PC-3 (cell line): Measurements from ENCODE around the gene ZC3H4. TPM values are rescaled to one million over a fixed set of nuclear protein-coding genes. Genes with fewer than 3 reads are reported as not detected.

Experiments used
- ATAC-seq: fragments of 200-7000 bp; cut with Tn5 transposase; 2 replicates; pipeline ENCODE4 v1.9.1; 2020; ENCODE audit warnings: mild to moderate bottlenecking, moderate library complexity
- BruUV-seq: library from RNA; stranded (reverse); fragments of 400-500 nt; replicated peaks from 2 replicates; lab custom pipeline; 2021; lab: Mats Ljungman, UMichigan
- CTCF ChIA-PET: fragments of 300-600 bp; sonication (Branson Sonifier 250); formaldehyde crosslinking; loops from one replicate; lab custom pipeline; 2022; ENCODE audit warnings: antibody characterized with exemption; lab: Charles Lee
- POLR2A ChIA-PET: fragments of 300-600 bp; sonication (Branson Sonifier 250); formaldehyde crosslinking; loops from one replicate; lab custom pipeline; 2022; ENCODE audit warnings: antibody characterized with exemption; ENCODE audit not compliant: unreplicated experiment; lab: Charles Lee
- DNase-seq: peaks from one replicate; pipeline ENCODE4 v3.0.0-alpha.2; 2015
- H2AFZ ChIP-seq: fragments of 300-600 bp; sonication (generic); 2 replicates; pipeline ENCODE4 v1.6.0; 2016; ENCODE audit warnings: antibody characterized with exemption, low read length
- H3F3A ChIP-seq: fragments of 300-600 bp; sonication (generic); one replicate; pipeline ENCODE4 v1.6.0; 2017; ENCODE audit warnings: antibody characterized with exemption, low read length, control low read depth, mild to moderate bottlenecking; ENCODE audit not compliant: unreplicated experiment
- H3K27ac ChIP-seq: fragments of 300-600 bp; sonication (generic); 2 replicates; pipeline ENCODE4 v1.5.1; 2016; ENCODE audit warnings: mild to moderate bottlenecking, low read length
- H3K27me3 ChIP-seq: fragments of 300-600 bp; sonication (generic); 2 replicates; pipeline ENCODE4 v1.6.1; 2016; ENCODE audit warnings: low read length, mixed read lengths
- H3K36me3 ChIP-seq: fragments of 300-600 bp; sonication (generic); 2 replicates; pipeline ENCODE4 v1.6.1; 2016; ENCODE audit warnings: low read depth, mixed run types, low read length, mixed read lengths
- H3K4me1 ChIP-seq: fragments of 300-600 bp; sonication (generic); 2 replicates; pipeline ENCODE4 v1.5.1; 2016; ENCODE audit warnings: low read length; ENCODE audit not compliant: insufficient read depth
- H3K4me2 ChIP-seq: fragments of 300-600 bp; sonication (generic); 2 replicates; pipeline ENCODE4 v1.6.0; 2016; ENCODE audit warnings: low read length
- H3K4me3 ChIP-seq: fragments of 300-600 bp; sonication (generic); 2 replicates; pipeline ENCODE4 v1.5.1; 2016; ENCODE audit warnings: mild to moderate bottlenecking, low read length, mixed read lengths
- H3K79me2 ChIP-seq: fragments of 300-600 bp; sonication (generic); 2 replicates; pipeline ENCODE4 v1.6.1; 2017; ENCODE audit warnings: low read length, mixed read lengths
- H3K9ac ChIP-seq: fragments of 300-600 bp; sonication (generic); 2 replicates; pipeline ENCODE4 v1.6.0; 2016; ENCODE audit warnings: mild to moderate bottlenecking, low read length
- H3K9me2 ChIP-seq: fragments of 300-600 bp; sonication (generic); replicated peaks from 2 replicates; pipeline ENCODE4 v1.6.1; 2016; ENCODE audit warnings: mixed run types, low read length, mixed read lengths
- H3K9me3 ChIP-seq: fragments of 300-600 bp; sonication (generic); 2 replicates; pipeline ENCODE4 v1.6.1; 2016; ENCODE audit warnings: low read length, mixed read lengths
- H4K20me1 ChIP-seq: fragments of 300-600 bp; sonication (generic); 2 replicates; pipeline ENCODE4 v1.6.1; 2016; ENCODE audit warnings: low read length, mixed read lengths
- EZH2 ChIP-seq: fragments of 300-600 bp; sonication (generic); IDR thresholded peaks from one replicate; pipeline ENCODE4 v1.6.1; 2017; ENCODE audit warnings: antibody characterized with exemption, mild to moderate bottlenecking, low read length; ENCODE audit not compliant: unreplicated experiment
- EZH2phosphoT487 ChIP-seq: fragments of 300-600 bp; sonication (generic); IDR thresholded peaks from 2 replicates; pipeline ENCODE4 v1.6.1; 2018; ENCODE audit warnings: mild to moderate bottlenecking, antibody characterized with exemption, low read length, borderline replicate concordance
- intact Hi-C: fragments of 100-400 bp; cut with micrococcal nuclease; formaldehyde crosslinking; loops from 2 replicates; pipeline ENCODE4 v1.9.0; 2023
- total RNA-seq: library from RNA; depleted of rRNA; stranded (reverse); fragments of >200 nt; gene quantifications from 2 replicates; pipeline ENCODE4 v1.2.3, GENCODE V29; 2014
- TF ChIP-seq, protein P1 (sequence below): fragments of 300-600 bp; sonication (generic); conservative IDR thresholded peaks from 2 replicates; pipeline ENCODE4 v1.5.1; 2017; ENCODE audit warnings: antibody characterized with exemption, low read depth, mild to moderate bottlenecking, low read length

ZC3H4 gene
- total RNA-seq, 1 experiment from 2014 or later = 13.4 TPM

DNA sequence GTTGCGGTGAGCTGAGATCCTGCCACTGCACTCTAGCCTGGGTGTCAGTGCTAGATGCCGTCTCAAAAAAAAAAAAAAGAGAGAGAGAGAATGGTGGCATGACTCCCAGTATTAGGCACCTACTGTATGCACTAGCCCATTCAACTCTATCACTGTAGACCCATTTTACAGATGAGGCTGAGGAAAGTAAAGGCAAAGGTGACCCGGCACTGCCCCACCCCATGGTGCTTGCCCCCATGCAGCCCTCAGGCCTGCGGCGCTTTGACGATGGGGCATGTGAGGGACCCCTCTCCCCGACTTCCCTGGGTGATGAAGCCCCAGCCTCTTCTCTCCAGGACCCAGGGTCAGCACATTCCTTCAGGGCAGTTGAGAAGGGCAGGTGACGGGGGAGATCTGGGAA is 86.7 kb downstream of the ZC3H4 start:
- no peak overlapping the region for H3K9ac ChIP-seq
- POLR2A ChIA-PET = no interaction called here
- ATAC-seq (no peak), DNase-seq (no peak)
- no peak overlapping the region for H3K4me3 ChIP-seq
- H3K4me2 ChIP-seq = no peak overlapping the region
- no peak overlapping the region for H2AFZ ChIP-seq
- no peaks in the 10 kb centered on the region for H3K9me2 ChIP-seq
- CTCF ChIA-PET = no interaction called here
- H3K27ac ChIP-seq = no peak overlapping the region
- H4K20me1 ChIP-seq = no peaks in the 10 kb centered on the region
- H3K36me3 ChIP-seq = no peaks in the 10 kb centered on the region
- TF ChIP-seq EZH2phosphoT487 = no peak
- TF ChIP-seq EZH2 = no peak
- TF ChIP-seq, protein P1, sequence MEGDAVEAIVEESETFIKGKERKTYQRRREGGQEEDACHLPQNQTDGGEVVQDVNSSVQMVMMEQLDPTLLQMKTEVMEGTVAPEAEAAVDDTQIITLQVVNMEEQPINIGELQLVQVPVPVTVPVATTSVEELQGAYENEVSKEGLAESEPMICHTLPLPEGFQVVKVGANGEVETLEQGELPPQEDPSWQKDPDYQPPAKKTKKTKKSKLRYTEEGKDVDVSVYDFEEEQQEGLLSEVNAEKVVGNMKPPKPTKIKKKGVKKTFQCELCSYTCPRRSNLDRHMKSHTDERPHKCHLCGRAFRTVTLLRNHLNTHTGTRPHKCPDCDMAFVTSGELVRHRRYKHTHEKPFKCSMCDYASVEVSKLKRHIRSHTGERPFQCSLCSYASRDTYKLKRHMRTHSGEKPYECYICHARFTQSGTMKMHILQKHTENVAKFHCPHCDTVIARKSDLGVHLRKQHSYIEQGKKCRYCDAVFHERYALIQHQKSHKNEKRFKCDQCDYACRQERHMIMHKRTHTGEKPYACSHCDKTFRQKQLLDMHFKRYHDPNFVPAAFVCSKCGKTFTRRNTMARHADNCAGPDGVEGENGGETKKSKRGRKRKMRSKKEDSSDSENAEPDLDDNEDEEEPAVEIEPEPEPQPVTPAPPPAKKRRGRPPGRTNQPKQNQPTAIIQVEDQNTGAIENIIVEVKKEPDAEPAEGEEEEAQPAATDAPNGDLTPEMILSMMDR = no peak
- no TSS peak for BruUV-seq
- H3K9me3 ChIP-seq = no peaks in the 10 kb centered on the region
- peaks cover 28% of the 10 kb centered on the region for H3K27me3 ChIP-seq
- intact Hi-C loops = no loop called here
- no peaks in the 10 kb centered on the region for H3F3A ChIP-seq
- H3K4me1 ChIP-seq = no peaks in the 10 kb centered on the region
- no peaks in the 10 kb centered on the region for H3K79me2 ChIP-seq

DNA sequence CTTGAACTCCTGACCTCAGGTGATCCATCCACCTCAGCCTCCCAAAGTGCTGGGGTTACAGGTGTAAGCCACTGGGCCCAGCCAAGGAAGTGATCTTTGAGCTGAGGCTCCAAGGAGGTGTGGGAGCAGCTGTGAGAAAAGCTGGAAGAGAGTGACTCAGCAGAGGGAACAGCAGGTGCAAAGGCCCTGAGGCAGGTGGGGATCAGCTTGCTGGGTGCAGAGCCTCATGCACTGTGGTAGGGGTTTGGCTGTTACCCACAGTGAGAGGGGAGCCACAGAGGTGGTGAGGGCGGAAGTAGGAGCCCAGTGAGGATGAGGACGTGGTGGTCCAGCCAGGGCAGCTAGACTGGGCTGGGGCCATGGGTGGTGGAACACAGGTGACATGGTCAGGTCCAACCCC is 87.4 kb downstream of the ZC3H4 start:
- intact Hi-C loops = no loop called here
- DNase-seq (no peak), ATAC-seq (no peak)
- Histone ChIP-seq H3K36me3 (no peaks in the 10 kb centered on the region), H3K4me3 (no peak overlapping the region), H3K79me2 (no peaks in the 10 kb centered on the region), H2AFZ (no peak overlapping the region), H3K9ac (no peak overlapping the region), H3K27me3 (peaks cover 35% of the 10 kb centered on the region), H4K20me1 (no peaks in the 10 kb centered on the region), H3K4me2 (no peak overlapping the region), H3K9me3 (no peaks in the 10 kb centered on the region), H3K4me1 (0 out of 2 replicates have a peak, but pooled peaks cover 4% of the 10 kb centered on the region), H3F3A (no peaks in the 10 kb centered on the region), H3K9me2 (no peaks in the 10 kb centered on the region), H3K27ac (no peak overlapping the region)
- no TSS peak for BruUV-seq
- ChIA-PET CTCF (no interaction called here), POLR2A (no interaction called here)
- TF ChIP-seq EZH2 = no peak
- TF ChIP-seq, protein P1 = no peak
- no peak for TF ChIP-seq EZH2phosphoT487

DNA sequence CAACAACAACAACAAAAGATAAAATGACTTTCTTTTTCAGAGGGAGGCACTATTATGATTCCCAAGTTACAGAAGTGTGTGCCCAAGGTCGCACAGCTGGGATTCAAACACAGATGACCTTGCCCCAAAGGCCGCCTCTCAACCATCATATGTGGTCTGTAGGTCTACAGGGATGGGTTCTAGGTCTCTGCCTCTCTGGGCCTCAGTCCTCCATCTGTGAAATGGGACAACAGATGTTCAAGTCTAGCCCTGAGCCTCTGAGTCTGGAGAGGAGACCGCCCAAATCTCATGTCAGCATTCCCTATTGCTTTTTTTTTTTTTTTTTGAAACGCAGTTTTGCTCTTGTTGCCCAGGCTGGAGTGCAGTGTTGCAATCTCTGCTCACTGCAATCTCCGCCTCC is 89.1 kb downstream of the ZC3H4 start:
- H3K4me1 ChIP-seq = peaks cover 9% of the 10 kb centered on the region; the same call in 1 of the 2 replicates
- no peak overlapping the region for H3K9ac ChIP-seq
- peaks cover 47% of the 10 kb centered on the region for H3K27me3 ChIP-seq
- no peak overlapping the region for H3K4me2 ChIP-seq
- intact Hi-C loops = no loop called here
- no peaks in the 10 kb centered on the region for H3K36me3 ChIP-seq
- no peaks in the 10 kb centered on the region for H3K9me3 ChIP-seq
- H3K9me2 ChIP-seq = no peaks in the 10 kb centered on the region
- no peak overlapping the region for H2AFZ ChIP-seq
- TF ChIP-seq, protein P1 = no peak
- TF ChIP-seq EZH2phosphoT487 = no peak
- TF ChIP-seq EZH2 = no peak
- CTCF ChIA-PET = no interaction called here
- no peaks in the 10 kb centered on the region for H4K20me1 ChIP-seq
- no TSS peak for BruUV-seq
- H3K27ac ChIP-seq = no peak overlapping the region
- H3F3A ChIP-seq = no peaks in the 10 kb centered on the region
- POLR2A ChIA-PET = no interaction called here
- H3K79me2 ChIP-seq = no peaks in the 10 kb centered on the region
- DNase-seq (no peak), ATAC-seq (no peak)
- H3K4me3 ChIP-seq = no peak overlapping the region
